CMK (cell line): ENCODE measurements around the gene XPOT.
A peak's percentile ranks its signal among the peaks of the same experiment; 100 is the strongest.
"Not testable (repeated sequence)": the region's sequence is repeated elsewhere in the genome, so short reads cannot be mapped to it uniquely, and the experiment has no call there.

ENCODE experiments used
- DNase-seq: peaks from one replicate; pipeline ENCODE4 v3.0.0-alpha.2; 2010; ENCODE audit warnings: low read depth

Gene XPOT, protein sequence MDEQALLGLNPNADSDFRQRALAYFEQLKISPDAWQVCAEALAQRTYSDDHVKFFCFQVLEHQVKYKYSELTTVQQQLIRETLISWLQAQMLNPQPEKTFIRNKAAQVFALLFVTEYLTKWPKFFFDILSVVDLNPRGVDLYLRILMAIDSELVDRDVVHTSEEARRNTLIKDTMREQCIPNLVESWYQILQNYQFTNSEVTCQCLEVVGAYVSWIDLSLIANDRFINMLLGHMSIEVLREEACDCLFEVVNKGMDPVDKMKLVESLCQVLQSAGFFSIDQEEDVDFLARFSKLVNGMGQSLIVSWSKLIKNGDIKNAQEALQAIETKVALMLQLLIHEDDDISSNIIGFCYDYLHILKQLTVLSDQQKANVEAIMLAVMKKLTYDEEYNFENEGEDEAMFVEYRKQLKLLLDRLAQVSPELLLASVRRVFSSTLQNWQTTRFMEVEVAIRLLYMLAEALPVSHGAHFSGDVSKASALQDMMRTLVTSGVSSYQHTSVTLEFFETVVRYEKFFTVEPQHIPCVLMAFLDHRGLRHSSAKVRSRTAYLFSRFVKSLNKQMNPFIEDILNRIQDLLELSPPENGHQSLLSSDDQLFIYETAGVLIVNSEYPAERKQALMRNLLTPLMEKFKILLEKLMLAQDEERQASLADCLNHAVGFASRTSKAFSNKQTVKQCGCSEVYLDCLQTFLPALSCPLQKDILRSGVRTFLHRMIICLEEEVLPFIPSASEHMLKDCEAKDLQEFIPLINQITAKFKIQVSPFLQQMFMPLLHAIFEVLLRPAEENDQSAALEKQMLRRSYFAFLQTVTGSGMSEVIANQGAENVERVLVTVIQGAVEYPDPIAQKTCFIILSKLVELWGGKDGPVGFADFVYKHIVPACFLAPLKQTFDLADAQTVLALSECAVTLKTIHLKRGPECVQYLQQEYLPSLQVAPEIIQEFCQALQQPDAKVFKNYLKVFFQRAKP

DNA sequence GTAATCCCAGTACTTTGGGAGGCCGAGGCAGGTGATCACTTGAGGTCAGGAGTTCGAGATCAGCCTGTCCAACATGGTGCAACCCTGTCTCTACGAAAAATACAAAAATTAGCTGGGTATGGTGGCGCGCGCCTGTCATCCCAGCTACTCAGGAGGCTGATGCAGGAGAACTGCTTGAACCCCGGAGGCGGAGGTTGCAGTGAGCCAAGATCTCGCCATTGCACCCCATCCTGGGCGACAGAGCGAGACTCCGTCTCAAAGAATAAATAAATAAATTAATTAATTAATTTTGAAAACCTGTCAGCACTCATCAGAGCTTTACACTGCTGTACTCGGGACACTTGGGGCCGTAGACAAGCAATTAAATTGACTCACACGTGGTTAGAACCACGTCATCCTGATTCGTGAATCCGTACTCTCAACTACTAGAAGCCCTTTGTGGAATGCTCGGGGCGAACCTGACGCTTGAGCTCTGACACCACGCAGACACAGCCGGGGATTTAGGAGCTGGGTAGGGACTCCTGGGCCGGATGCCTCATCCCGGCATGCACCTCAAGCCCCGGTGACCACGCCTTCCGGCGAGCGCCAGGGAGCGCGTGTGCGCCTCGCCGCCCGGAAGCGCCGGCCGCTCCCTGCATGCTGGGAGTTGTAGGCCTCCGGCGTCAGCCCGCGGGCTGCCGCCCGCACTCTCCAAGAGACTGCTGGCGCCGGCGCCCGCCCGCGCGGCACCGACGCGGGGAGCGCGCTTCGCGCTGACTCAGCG lies at the start of gene XPOT:
Gene XPOT, plus strand, starts transcription at position 686 of the 763 bp plus-strand sequence. CDS start 5,644 bp downstream, outside the sequence.
- peak; percentile 86 for DNase-seq

DNA sequence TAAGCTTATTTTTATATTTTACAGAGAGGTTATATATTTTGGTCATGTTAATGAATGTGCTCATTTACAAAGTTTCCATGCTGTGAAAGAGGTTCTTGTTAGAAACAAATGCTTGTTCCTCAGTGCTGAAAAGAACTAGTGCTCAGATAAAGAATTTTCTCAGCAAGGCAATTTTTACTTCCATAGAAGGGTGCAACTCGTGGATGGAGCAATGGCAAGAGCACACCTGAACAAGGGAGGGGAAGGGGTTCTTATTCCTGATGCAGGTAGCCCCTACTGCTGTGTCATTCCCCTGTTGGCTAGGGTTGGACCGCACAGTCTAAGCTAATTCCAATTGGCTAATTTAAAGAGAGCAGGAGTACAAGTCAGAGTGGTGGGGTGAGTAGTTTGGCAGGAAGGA lies 48.0 kb upstream of the XPOT start:
- not testable (repeated sequence) for DNase-seq

DNA sequence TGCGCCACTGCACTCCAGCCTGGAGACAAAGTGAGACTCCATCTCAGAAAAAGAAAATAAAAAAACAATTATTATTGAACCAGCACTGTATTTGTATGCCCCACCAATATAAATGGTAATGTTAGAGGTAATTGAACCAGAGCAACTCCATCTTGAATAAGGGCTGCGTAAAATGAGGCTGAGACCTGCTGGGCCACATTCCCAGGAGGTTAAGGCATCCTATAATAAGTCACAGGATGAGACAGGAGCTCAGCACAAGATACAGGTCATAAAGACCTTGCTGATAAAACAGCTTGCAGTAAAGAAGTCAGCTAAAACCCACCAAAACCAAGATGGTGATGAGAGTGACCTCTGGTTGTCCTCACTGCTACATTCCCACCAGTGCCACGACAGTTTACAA lies 43.0 kb upstream of the XPOT start:
- not testable (repeated sequence) for DNase-seq

DNA sequence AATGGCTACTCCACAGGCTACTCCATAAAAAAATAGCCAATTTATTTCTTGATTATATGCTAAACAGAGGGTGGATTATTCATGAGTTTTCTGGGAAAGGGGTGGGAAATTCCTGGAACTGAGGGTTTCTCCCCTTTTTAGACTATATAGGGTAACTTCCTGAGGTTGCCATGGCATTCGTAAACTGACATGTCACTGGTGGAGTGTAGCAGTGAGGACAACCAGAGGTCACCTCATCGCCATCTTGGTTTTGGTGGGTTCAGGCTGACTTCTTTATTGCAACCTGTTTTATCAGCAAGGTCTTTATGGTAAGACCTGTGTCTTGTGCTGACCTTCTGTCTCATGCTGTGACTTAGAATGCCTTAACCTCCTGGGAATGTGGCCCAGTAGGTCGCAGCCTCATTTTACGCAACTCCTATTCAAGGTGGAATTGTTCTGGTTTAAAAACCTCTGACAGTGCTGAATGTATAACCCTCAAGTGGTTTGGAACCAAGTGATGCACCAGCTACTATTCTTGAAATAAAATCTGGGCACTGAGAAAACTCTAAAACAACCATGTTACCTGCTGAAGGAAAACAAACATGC lies 41.4 kb upstream of the XPOT start:
- DNase-seq = no peak

DNA sequence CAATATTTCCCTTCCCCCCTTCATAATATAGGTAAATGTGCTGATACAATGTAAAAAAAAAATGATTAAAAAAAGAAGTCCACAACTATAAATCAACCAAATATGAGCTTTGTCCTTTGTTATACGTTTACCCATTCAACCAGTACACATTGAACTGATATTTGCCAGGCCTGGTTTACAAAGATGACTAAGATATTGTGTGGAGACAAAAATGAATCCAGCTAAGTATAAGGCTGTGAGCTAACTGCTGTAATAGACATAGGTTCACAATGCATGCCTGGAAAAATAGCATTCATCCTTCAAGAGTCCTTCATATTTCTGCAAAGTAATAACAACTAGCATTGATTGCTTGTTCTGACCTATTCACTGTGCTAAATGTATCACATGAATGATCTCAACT lies 20.5 kb upstream of the XPOT start:
- no peak for DNase-seq

DNA sequence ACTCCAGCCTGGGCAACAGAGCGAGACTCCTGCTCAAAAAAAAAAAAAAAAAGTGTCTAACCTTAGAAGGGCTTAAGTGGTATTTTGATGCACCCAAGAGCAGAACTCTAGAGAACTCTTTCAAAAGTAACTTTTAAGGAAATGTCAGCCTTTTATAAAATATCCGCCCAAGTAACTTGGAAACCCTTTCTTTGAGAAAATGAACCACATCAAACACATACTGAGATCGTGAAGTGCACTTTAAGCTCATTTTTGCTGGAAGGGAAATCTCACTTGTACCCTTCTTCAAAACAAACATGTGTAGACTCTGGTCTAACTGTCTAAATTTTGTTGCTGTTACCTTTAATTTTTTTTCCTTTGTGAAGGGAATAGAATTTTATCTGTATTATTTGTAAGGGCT lies 19.2 kb upstream of the XPOT start:
- no peak for DNase-seq

DNA sequence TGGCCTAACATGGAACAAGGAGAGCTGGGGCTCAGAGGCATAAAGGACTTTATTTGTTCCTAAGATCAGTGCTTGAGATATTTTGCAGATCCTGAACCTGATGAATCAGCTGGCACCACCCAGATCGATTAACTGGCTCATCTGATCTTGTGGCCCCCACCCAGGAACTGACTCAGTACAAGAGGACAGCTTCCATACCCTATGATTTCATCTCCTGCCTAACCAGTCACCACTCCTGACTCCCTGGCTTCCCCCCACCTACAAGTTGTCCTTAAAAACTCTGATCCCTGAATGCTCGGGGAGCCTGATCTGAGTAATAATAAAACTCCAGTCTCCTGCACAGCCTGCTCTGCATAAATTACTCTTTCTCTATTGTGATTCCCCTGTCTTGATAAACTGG lies 18.7 kb upstream of the XPOT start:
- no peak for DNase-seq

DNA sequence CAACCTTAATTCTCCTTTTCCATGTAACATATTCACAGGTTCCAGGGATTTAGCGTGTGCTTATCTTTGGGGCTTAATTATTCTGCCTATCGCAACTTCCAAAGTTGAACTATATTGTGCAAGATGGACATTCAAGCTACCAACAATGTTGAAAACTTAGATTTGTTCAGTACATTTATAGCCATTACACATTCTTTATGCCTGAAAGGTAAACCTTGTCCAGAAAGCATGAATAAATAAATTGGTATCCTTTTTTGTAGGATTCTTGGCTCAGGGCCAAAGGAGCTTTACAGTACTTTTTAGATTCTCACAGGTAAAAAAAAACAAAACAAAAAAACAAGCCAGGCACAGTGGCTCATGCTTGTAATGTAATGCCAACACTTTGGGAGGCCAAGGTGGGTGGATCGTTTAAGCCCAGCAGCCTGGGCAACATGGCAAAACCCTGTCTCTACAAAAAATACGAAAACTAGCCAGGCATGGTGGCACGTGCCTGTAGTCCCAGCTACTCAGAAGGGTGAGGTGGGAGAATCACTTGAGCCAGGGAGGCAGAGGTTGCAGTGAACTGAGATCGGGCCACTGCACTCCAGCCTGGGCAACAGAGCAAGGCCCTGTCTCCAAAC lies 16.9 kb upstream of the XPOT start:
- no peak for DNase-seq

DNA sequence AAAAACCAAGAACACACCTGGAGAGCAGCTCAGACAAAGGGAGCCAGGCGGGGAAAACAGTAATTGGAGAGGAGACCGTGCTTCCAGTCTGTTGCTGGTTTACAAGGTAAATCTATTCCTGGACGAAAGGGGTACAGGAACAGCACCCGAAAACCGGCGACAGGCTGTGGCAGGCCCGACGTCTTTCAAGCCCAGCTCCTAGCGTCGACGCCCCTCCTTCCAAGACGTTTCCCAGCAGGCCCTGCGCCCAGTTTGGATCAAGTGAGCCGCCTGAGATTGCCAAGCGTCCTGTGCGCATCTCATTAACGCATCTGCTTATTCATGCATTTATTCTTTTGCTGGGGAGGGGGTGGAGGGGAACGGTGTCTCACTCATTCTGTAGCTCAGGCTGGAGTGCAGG lies 15.0 kb upstream of the XPOT start:
- no peak for DNase-seq

DNA sequence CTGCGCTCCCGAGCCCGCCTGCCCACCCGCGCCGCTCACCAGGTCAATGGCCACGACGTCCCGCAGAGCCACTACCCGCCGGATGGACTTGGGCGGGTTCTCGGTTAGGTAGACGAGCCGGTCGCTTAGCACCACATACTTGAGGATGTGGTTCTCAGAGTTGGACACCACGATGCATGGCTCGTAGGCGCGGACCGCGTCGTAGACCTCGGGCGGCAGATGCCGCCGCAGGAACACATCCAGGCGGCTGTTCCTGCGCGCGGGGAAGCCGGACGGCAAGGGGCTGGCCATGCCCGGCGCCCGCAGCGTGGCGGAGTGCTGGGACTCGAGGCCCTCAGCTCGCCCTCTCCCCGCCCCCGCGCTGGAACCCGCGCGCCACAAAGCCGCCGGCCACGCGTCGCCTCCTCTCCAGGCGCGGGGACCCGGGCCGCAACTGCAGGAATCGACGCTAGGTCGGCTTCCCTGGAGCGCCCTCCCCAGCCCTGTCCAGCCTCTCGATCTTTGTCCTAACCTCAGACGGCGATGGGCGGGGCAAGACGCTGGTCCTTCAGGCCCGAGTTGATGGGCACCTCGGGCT lies 13.8 kb upstream of the XPOT start, which contains the start of gene C12orf56:
Gene C12orf56, minus strand, starts transcription at position 484 of the 577 bp plus-strand sequence. Its CDS starts 193 bp downstream, at position 291.
- DNase-seq = no peak

DNA sequence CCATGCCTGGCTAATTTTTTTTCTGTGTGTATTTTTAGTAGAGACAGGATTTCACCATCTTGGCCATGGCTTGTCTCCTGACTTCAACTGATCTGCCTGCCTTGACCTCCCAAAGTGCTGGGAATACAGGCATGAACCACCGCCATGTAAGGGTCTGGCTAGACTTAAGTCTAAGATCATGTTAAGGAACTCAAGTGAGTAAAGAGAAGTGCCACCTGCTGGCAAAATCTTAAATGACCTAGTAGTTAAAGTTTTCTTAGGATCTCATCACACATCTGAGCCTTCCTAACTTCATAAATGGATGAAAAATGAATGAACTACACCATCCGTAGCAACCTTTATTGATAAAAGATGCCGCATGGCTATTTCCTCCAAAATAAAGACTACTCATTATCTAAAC lies 12.0 kb upstream of the XPOT start:
- peak; percentile 21 for DNase-seq

DNA sequence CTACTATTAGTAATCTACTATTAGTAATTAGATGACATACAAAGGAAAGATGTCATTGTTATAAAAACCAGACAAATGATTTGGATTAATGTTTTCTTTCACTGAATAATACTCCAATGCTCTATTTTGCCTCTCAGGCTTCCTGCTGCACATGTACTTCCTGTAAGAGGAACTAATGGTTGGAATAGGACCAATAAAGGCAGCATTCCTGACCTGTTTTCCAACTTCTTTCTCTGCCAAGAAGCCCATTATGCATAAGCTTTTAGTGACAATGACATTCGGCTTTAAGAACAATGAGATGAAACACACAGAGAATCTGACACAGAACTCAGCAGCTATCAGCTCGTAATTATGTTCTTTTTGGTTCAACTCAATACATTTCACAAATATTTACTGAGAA lies 8.5 kb upstream of the XPOT start:
- no peak for DNase-seq

DNA sequence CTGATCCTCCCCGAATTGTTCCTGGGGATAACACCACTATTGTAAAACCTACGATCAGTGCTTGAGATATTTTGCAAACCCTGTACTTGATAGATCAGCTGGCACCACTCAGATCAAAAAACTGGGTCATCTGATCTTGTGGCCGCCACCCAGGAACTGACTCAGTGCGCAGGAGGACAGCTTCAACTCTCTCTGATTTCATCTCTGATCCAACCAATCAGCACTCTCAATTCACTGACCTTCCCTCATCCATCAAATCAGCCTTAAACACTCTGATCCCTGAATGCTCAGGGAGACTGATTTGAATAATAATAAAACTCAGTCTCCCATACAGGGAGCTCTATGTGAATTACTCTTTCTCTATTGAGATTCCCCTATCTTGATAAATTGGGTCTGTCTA lies 4.2 kb upstream of the XPOT start:
- DNase-seq = no peak

DNA sequence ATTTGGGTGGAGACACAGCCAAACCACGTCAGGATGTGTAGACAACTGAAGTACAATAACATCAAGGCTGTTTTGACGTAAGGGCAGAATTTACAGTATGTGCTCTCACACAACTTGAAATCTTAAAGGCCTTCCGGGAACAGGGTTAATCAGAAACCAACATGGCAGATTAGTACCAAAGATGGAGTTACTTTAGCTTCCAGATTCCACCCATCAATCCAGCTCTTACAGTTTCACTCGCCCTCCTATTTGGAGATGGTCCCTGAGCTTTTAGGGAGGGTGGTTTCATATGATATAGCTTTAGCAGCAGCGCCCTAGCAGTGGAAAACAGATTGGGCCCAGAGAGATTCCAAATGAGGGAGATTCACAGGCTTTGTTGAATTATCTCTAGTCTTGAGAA lies 2.0 kb upstream of the XPOT start:
- no peak for DNase-seq

DNA sequence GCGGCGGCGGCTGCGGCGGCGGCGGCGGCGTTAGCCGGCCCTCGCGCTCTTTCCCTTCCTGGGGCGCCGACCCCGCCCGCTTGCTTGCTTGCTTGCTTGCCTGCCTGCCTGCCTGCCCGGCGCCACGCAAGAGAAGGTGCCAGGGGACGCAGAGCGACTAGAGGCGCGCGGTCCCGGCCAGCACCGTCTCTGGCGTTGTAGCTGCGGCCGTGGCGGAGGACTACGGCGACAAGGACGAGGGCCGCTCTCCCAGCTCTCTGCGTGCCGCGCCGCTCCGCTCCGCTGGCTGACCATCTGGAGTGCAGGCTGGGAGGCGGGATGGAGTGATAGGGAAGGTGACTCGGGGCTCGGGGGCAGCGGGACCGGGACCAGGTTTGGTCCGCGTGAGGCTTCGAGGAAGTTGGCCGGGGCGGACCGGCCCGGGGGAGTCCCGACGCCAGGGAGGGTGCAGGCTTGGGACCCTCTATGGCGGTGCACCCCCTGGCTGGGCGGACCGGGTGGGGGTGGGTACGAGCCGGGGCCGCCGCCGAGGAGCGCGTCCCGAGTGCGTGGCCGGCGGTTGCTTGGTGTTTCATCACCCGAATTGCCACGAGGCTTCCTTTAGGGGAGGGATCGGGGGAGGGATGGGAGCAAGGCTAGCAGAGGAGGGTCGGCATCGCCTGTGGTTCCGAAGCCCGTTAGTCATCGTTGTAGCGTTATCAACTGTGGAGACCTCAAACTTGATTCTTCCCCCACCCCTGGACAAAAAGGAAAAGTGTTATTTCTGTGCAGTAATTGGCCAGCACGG lies 471 bp downstream of the XPOT start:
- DNase-seq = peak; percentile 65

DNA sequence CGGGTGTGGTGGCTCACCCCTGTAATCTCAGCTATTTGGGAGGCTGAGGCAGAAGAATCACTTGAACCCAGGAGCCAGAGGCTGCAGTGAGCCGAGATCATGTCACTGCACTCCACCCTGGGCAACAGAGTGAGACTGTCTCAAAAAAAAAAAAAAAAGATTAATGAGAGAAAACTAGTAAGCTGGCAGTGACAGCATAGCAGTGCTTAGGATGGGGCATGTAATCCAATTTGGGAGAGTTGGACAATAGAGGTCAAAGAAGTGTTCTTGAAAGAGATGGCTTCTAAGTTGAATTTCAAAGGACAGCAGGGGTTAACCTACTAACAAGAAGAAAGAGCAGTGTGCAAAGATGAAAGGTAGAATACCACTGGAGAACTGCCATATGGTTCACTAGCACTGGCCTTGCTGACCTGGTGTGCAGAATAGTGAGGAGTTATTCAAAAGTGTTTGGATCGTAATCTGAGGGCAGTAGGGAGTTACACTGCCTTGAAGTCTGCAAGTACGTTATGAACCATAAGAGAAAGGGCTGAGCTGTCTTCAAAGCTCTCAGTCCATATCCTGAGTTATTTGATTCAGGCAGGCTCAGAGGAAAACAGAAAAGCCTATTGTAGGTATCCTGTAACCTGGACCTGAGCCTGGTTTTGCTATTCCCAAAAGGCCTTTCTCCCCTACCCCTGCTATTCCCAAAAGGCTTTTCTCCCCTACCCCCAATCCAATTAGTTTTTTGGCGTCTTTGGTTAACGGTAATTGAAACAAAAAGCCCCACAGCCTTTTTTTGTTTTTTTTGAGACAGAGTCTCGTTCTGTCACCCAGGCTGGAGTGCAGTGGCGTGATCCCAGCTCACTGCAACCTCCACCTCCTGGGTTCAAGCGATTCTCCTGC lies 3.4 kb downstream of the XPOT start:
- no peak for DNase-seq

DNA sequence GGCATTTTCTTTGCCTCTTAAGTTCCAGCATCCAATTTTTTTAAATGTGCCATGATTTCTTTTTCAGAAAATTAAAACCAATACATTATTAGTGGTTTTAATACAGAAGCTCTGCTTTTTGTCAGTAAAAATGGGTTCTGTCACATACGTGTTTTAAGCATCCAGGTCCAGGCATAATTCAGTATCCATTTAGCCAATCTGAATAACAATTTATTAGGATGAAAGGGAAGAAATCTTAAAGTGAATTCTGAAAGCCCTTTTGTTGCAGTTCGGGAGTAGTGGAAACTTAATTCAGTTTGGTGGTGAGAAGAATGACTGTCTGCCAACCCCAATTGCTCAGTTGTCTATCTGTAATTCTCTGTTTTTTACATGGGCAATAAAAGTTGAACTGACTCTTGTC lies 7.2 kb downstream of the XPOT start:
- DNase-seq = no peak

DNA sequence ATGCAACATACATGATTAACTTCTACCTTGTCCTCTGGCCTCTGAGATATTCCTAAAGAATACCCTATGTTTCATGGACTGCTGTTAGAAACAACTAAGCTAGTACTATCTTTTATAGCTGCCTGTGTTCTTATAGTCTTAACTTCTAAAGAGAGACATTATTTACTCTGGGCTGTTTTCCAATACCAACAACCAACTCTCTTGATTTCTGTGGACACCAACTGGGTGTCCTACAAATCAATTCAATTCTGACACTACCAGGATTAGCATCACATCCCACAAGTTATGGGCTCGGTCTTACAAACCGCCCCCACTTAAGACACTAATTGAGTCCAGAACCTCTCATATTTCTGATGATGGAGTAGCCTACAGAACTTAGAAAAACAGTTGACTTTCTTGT lies 8.3 kb downstream of the XPOT start:
- DNase-seq = no peak

DNA sequence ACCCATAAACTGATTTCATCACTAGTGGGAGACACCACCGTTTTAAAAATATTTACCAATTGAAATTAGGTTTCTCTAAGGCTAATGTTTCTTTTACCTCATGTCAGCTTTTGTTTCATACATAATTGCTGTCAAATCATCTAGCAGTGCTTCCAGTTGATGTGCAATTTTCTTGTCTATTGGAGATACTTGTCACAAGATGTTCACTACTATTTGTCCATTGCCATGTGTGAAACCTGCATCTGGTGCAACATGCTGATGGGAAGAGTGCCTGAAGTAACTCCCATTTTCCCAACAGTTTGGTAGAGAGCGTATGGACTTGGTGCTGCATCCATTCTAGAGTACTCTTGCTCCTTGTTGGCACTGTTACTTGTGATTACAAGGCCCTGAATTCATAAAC lies 9.7 kb downstream of the XPOT start:
- DNase-seq = no peak
